Spleen (tissue), 11 donors: ENCODE results near the gene ANP32A. TPM values are rescaled to one million over a fixed set of nuclear protein-coding genes. Genes with fewer than 3 reads are reported as not detected.
A peak's percentile ranks its signal among the peaks of the same experiment; 100 is the strongest.

Source experiments
- DNase-seq: peaks from one replicate; pipeline ENCODE4 v3.0.0-alpha.2; 2020
- H3K27ac ChIP-seq, 8 donors: fragments of 200-600 bp; sonication (generic) in 7 of 8; 1 replicate in 4 of 8; 2 replicates in 4 of 8; pipeline versions ENCODE4 v1.5.0 to v1.8.0; 2016 to 2021; ENCODE audit warnings: inconsistent platforms in 4 of 8, mild to moderate bottlenecking in 4 of 8, moderate library complexity in 1 of 8
- H3K27me3 ChIP-seq, 7 donors: fragments of 200-600 bp; sonication (generic) in 6 of 7; replicated peaks in 1 of 7; 1 replicate in 4 of 7; 2 replicates in 3 of 7; pipeline versions ENCODE4 v1.5.0 to v1.8.0; 2016 to 2021; ENCODE audit warnings: inconsistent platforms in 3 of 7, mild to moderate bottlenecking in 1 of 7
- H3K36me3 ChIP-seq, 6 donors: fragments of 200-600 bp; sonication (generic) in 5 of 6; 1 replicate in 4 of 6; 2 replicates in 2 of 6; pipeline versions ENCODE4 v1.5.0 to v1.8.0; 2016 to 2021; ENCODE audit warnings: inconsistent platforms in 2 of 6
- H3K4me1 ChIP-seq, 6 donors: fragments of 200-600 bp; sonication (generic) in 5 of 6; 1 replicate in 3 of 6; 2 replicates in 3 of 6; pipeline versions ENCODE4 v1.5.0 to v1.8.0; 2016 to 2021; ENCODE audit warnings: inconsistent platforms in 3 of 6
- H3K4me3 ChIP-seq, 8 donors: fragments of 200-600 bp; sonication (generic) in 7 of 8; 1 replicate in 4 of 8; 2 replicates in 4 of 8; pipeline versions ENCODE4 v1.5.0 to v1.8.0; 2016 to 2021; ENCODE audit warnings: inconsistent platforms in 4 of 8, mild to moderate bottlenecking in 4 of 8, moderate library complexity in 2 of 8
- H3K9me3 ChIP-seq, 8 donors: fragments of 200-600 bp; sonication (generic) in 7 of 8; 1 replicate in 4 of 8; 2 replicates in 4 of 8; pipeline versions ENCODE4 v1.5.0 to v1.8.0; 2016 to 2021; ENCODE audit warnings: inconsistent platforms in 4 of 8
- CTCF ChIP-seq, 11 experiments: fragments of 200-600 bp in 7 of 11; fragments of 450-650 bp in 4 of 11; sonication (generic) in 4 of 11; IDR thresholded peaks in 8 of 11; conservative IDR thresholded peaks in 3 of 11; 1 replicate in 7 of 11; 2 replicates in 4 of 11; pipeline versions ENCODE4 v1.4.0 to v1.8.0; 2016 to 2021; ENCODE audit warnings: antibody characterized with exemption in 11 of 11, inconsistent platforms in 4 of 11, mild to moderate bottlenecking in 1 of 11
- POLR2A ChIP-seq, 3 donors: fragments of 450-650 bp; IDR thresholded peaks; one replicate each; pipeline ENCODE4 v1.5.1; 2017; ENCODE audit warnings: antibody characterized with exemption in 3 of 3, mild to moderate bottlenecking in 1 of 3
- POLR2AphosphoS5 ChIP-seq, 3 donors: sonication (generic); formaldehyde crosslinking; IDR thresholded peaks; one replicate each; pipeline ENCODE4 v1.5.1; 2017; ENCODE audit warnings: antibody characterized with exemption in 3 of 3
- WGBS, 5 donors: extraction: QIAGEN DNeasy Blood & Tissue Kit in 3 of 5; methylation state at CpG; one replicate each; pipeline versions ENCODE4 v1.1.5 to v1.1.7; 2013 to 2018; 5-methylcytosine and 5-hydroxymethylcytosine counted together
- intact Hi-C: fragments of 100-400 bp; cut with DNase I; formaldehyde crosslinking; loops from one replicate; pipeline ENCODE4 v1.15.0; 2023; ENCODE audit warnings: low total_unique reads
- polyA plus RNA-seq, 3 donors: library from polyadenylated mRNA; stranded (reverse); fragments of 200-250 nt; gene quantifications; one replicate each; pipeline ENCODE4 v1.2.1, GENCODE V29; 2013
- total RNA-seq, 7 donors: library from RNA; depleted of rRNA in 3 of 7; stranded (reverse); fragments of >200 nt in 3 of 7; fragmentation: NEBNext Ultra II Directional in 4 of 7; extraction: Animal tissue kit (Norgen Biotek cat#: 25700) in 4 of 7; gene quantifications; one replicate each; pipeline versions ENCODE4 v1.1.0 to v1.2.1, GENCODE V29; 2016 to 2021
- donor health status: healthy with polysubstance abuse.
- donor health status: DM: no; HTN: no; CAD: no; lungs with moderate emphysema.
- donor health status: DM: no; HTN: no; CAD: no.
- donor health status: Bipolar disorder and iron deficiency.
- donor health status: healthy.
- donor health status: DM: no; HTN: no; CAD: no.
- donor health status: DM: yes; HTN: yes; CAD: no.

ANP32A gene
- total and polyA plus RNA-seq, 10 donors = 58.6 to 163 (median 102) TPM

- Histone ChIP-seq H3K27ac (peak overlapping the region in 6 of 8 donors; percentile 82 to 94 (median 90)), H3K9me3 (no peaks in the 10 kb centered on the region), H3K4me3 (peak overlapping the region in 1 of 8 donors; percentile 58), H3K4me1 (peaks cover 10 to 86% (median 41%) of the 10 kb centered on the region in 6 donors), H3K36me3 (peaks cover 0 to 100% (median 66%) of the 10 kb centered on the region in 6 donors), H3K27me3 (no peaks in the 10 kb centered on the region)
- 72 to 76% (median 73%) methylated on average over 9 of the region's 9 CpGs for WGBS, 5 donors
- intact Hi-C loops = loop anchor here (5.0 kb wide), 1 partner anchor 44 kb away; no protein-coding TSS in a partner anchor
- TF ChIP-seq POLR2A (IDR thresholded peaks at IDR 0.05) (no peak), CTCF (IDR thresholded peaks at IDR 0.05 in 8 of 11, conservative IDR thresholded peaks at IDR 0.05 in 3 of 11) (peak; percentile 42 to 84 (median 67)), POLR2AphosphoS5 (IDR thresholded peaks at IDR 0.05) (peak; percentile 9 to 21 (median 17))
- peak; percentile 89 for DNase-seq
These were observed 37.3 kb downstream of the ANP32A start for GRCh38 chr15:68783226-68784058.

- H3K4me1 ChIP-seq = peaks cover 10 to 78% (median 34%) of the 10 kb centered on the region in 6 donors
- WGBS, 5 donors = 43 to 58% (median 54%) methylated on average over 12 of the region's 12 CpGs
- TF ChIP-seq POLR2AphosphoS5 (IDR thresholded peaks at IDR 0.05) = peak in 1 of 3 donors; percentile 19
- no peak for TF ChIP-seq POLR2A (IDR thresholded peaks at IDR 0.05)
- peak in 1 of 11 experiments; percentile 22 for TF ChIP-seq CTCF (IDR thresholded peaks at IDR 0.05 in 8 of 11, conservative IDR thresholded peaks at IDR 0.05 in 3 of 11)
- H3K4me3 ChIP-seq = peak overlapping the region in 4 of 8 donors; percentile 6 to 58 (median 16)
- no peaks in the 10 kb centered on the region for H3K27me3 ChIP-seq
- intact Hi-C loops = loop anchor here (5.0 kb wide), 1 partner anchor 45 kb away; no protein-coding TSS in a partner anchor
- H3K36me3 ChIP-seq = peaks cover 0 to 100% (median 69%) of the 10 kb centered on the region in 6 donors
- DNase-seq = no peak
- peak overlapping the region; percentile 53 to 94 (median 88) for H3K27ac ChIP-seq
- H3K9me3 ChIP-seq = no peaks in the 10 kb centered on the region
These were observed 38.0 kb downstream of the ANP32A start for GRCh38 chr15:68782589-68783161.

GRCh38 chr15:68781766-68782588 is 38.7 kb downstream of the ANP32A start:
- H3K4me3 ChIP-seq = peak overlapping the region in 3 of 8 donors; percentile 13 to 58 (median 20)
- no peaks in the 10 kb centered on the region for H3K9me3 ChIP-seq
- peaks cover 10 to 73% (median 33%) of the 10 kb centered on the region in 6 donors for H3K4me1 ChIP-seq
- DNase-seq = peak; percentile 92
- intact Hi-C loops = loop anchor here (5.0 kb wide), 1 partner anchor 45 kb away; no protein-coding TSS in a partner anchor
- peak; percentile 72 to 81 (median 75) for TF ChIP-seq POLR2AphosphoS5 (IDR thresholded peaks at IDR 0.05)
- TF ChIP-seq POLR2A (IDR thresholded peaks at IDR 0.05) = no peak
- TF ChIP-seq CTCF (IDR thresholded peaks at IDR 0.05 in 8 of 11, conservative IDR thresholded peaks at IDR 0.05 in 3 of 11) = peak in 4 of 11 experiments; percentile 15 to 27 (median 24)
- peaks cover 0 to 99% (median 66%) of the 10 kb centered on the region in 6 donors for H3K36me3 ChIP-seq
- peak overlapping the region; percentile 53 to 94 (median 88) for H3K27ac ChIP-seq
- WGBS, 5 donors = 20 to 28% (median 24%) methylated on average over 6 to 17 of the region's 17 CpGs
- H3K27me3 ChIP-seq = no peaks in the 10 kb centered on the region
